ENCODE measurements around the gene CASK. TPM values are rescaled to one million over a fixed set of nuclear protein-coding genes. Genes with fewer than 3 reads are reported as not detected.

The CASK gene
- total RNA-seq, 1 donor = 65.6 TPM

DNA sequence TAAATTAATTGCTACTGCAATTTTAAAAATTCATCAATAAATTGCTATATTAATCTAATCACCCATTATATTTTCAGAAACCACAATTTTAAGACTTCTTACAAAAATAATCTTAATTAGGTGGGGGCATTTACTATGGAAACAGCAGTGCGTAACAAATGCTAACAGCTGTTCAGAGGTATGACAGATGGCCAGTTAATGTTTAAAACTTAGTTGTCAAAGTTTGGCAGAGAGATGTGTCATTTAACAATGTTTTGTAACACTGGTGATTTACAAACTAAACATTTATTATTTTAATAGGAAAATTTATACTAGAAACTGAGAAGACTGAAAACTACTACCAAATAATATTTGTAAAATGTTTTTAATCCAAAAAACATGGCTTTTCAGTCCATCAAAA, 319.8 kb downstream of the CASK start:
- DNase-seq (ENCODE audit: low read depth) = no peak
- H3K4me3 ChIP-seq (ENCODE audit: low read depth, low read length) = no peak overlapping the region
- TF ChIP-seq CTCF (IDR thresholded peaks at IDR 0.05; ENCODE audit: insufficient read depth, low read depth, low read length) = no peak

DNA sequence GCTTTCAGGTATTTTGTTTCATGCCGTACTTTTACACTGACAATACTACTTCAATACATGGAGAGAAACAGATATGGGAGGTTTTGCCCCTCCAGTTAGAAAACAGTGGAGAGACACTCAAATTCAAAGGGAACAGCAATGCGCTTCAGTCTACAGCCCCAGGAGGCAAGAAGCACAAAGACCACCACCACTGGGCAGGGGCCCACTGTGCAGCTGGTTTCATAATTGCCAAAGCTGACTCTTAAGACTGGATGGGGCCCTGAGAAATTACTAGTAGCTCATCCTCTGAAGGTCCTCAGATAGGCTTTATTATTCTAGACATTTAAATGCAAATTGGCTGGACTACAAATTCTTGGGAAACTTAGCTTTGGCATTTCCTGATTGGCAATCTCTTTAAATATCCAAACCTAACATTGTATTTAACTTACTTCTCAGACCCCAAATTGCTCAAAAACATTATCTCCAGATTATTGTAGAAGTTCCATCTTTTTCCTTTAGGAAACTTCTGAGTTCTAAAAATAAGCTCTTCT, 320.5 kb downstream of the CASK start:
- DNase-seq (ENCODE audit: low read depth) = no peak
- no peak overlapping the region for H3K4me3 ChIP-seq (ENCODE audit: low read depth, low read length)
- TF ChIP-seq CTCF (IDR thresholded peaks at IDR 0.05; ENCODE audit: insufficient read depth, low read depth, low read length) = no peak

- no peak overlapping the region for H3K4me3 ChIP-seq (ENCODE audit: low read depth, low read length)
- DNase-seq (ENCODE audit: low read depth) = peak; percentile 35
- TF ChIP-seq CTCF (IDR thresholded peaks at IDR 0.05; ENCODE audit: insufficient read depth, low read depth, low read length) = no peak
Observed at GRCh38 chrX:41600291-41600690, 323.1 kb downstream of the CASK start.

DNA sequence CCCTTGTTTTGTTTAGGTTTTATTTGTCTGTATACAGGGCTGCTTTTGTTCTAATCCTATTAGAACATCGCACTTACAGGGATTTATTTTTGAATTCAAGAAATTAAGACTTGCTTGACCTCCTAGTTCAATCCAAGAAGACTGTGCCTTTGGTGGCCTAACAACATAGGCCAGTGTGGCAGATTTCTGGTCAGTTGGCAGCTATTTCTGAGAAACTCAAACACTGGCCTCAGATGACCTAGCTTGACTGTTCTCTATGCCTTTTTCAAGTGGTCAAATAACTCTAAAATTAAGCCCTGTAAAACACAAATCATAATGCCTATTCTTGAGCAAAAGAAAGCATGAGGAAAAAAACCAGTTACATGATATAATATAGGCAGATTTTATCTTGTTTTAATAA, 323.8 kb downstream of the CASK start:
- DNase-seq (ENCODE audit: low read depth) = no peak
- TF ChIP-seq CTCF (IDR thresholded peaks at IDR 0.05; ENCODE audit: insufficient read depth, low read depth, low read length) = no peak
- no peak overlapping the region for H3K4me3 ChIP-seq (ENCODE audit: low read depth, low read length)

GRCh38 chrX:41596596-41596995, 326.8 kb downstream of the CASK start:
- DNase-seq (ENCODE audit: low read depth) = no peak
- H3K4me3 ChIP-seq (ENCODE audit: low read depth, low read length) = no peak overlapping the region
- TF ChIP-seq CTCF (IDR thresholded peaks at IDR 0.05; ENCODE audit: insufficient read depth, low read depth, low read length) = no peak

DNA sequence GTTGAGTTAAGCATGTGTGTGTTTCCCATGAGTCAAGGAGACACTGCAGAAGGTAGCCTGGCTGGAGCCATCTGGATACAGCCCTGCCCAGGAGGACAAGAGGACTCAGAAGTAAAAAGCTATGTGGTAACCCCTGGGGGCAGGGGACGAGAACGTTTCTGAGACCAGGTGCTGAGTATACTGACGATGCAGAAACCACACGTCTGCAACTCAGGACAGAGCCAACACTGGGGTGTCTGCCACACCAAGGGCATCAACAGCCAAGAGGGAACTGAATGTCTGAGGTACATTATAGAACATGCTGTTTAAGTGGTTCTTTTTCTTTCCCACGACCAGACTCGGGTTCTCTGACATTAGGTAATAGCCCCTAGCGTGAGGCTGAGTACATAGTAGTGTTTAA, 328.7 kb downstream of the CASK start:
- H3K4me3 ChIP-seq (ENCODE audit: low read depth, low read length) = no peak overlapping the region
- DNase-seq (ENCODE audit: low read depth) = no peak
- no peak for TF ChIP-seq CTCF (IDR thresholded peaks at IDR 0.05; ENCODE audit: insufficient read depth, low read depth, low read length)

DNA sequence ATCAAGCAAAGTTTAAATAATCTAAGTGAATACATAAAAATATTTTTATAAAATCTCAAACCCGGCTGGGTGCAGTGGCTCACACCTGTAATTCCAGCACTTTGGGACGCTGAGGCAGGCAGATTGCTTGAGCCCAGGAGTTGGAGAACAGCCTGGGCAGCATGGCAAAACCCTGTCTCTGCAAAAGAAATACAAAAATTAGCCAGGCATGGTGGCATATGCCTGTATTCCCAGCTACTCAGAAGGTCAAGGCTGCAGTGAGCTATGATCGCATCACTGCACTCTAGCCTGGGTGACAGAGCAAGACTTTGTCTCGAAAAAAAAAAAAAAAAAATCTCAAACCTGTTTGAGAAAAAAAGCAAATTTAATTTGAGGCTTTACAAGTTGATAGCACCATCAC, 331.4 kb downstream of the CASK start:
- no peak overlapping the region for H3K4me3 ChIP-seq (ENCODE audit: low read depth, low read length)
- no peak for DNase-seq (ENCODE audit: low read depth)
- TF ChIP-seq CTCF (IDR thresholded peaks at IDR 0.05; ENCODE audit: insufficient read depth, low read depth, low read length) = no peak

All from fibroblast of villous mesenchyme (primary cell).